Measurements from ENCODE around the gene CLIP1.
"Not testable (repeated sequence)": the region's sequence is repeated elsewhere in the genome, so short reads cannot be mapped to it uniquely, and the experiment has no call there.

CLIP1 gene

DNA sequence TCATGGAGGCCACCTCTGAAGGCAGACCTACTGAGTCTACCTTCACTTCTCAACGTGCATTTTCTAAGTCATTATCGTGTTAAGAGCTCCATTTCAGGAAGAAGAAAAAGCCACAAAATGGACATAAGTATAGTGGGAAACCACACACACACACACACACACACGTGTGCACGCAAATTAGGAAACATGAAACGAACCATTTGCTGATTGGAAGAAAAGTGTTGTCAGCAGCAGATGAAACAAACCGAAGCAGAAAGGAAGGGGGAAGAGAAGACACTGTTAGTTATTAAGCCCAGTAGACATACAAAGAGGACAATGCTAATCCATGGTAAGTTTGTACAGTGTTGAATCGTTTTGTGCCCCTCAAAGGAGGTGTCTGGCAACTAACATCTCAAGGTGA is 146.2 kb downstream of the CLIP1 start:
- ATAC-seq (ENCODE audit: low read depth), result no peak
- H3K27ac Mint-ChIP-seq, result no peak overlapping the region
- H3K36me3 Mint-ChIP-seq, result peaks cover 15% of the 10 kb centered on the region
- no peak overlapping the region for H3K4me3 Mint-ChIP-seq
- no peaks in the 10 kb centered on the region for H3K4me1 Mint-ChIP-seq
- H3K9me3 Mint-ChIP-seq, result no peaks in the 10 kb centered on the region
- DNase-seq (ENCODE audit: low spot score in 2 of 2), result no peak
- no peaks in the 10 kb centered on the region for H3K27me3 Mint-ChIP-seq

DNA sequence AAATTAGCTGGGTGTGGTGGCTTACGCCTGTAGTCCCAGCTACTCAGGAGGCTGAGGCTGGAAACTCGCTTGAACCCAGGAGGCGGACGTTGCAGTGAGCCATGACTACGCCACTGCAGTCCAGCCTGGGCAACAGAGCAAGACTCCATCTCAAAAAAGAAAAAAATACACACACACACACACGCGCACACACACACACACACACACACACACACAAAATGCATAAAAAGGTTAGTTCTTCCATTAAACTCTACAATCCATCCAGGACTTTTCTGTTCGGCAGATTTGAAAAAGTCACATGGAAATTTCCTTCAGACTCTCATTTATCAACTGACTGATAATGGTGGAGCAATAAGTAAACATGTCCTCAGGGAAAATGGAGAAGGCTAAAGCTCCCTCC is 147.0 kb downstream of the CLIP1 start:
- Mint-ChIP-seq H3K36me3 (peaks cover 14% of the 10 kb centered on the region), H3K4me3 (no peak overlapping the region), H3K27ac (no peak overlapping the region), H3K4me1 (no peaks in the 10 kb centered on the region), H3K27me3 (no peaks in the 10 kb centered on the region), H3K9me3 (no peaks in the 10 kb centered on the region)
- DNase-seq (ENCODE audit: low spot score in 2 of 2), result no peak
- ATAC-seq (ENCODE audit: low read depth), result no peak

DNA sequence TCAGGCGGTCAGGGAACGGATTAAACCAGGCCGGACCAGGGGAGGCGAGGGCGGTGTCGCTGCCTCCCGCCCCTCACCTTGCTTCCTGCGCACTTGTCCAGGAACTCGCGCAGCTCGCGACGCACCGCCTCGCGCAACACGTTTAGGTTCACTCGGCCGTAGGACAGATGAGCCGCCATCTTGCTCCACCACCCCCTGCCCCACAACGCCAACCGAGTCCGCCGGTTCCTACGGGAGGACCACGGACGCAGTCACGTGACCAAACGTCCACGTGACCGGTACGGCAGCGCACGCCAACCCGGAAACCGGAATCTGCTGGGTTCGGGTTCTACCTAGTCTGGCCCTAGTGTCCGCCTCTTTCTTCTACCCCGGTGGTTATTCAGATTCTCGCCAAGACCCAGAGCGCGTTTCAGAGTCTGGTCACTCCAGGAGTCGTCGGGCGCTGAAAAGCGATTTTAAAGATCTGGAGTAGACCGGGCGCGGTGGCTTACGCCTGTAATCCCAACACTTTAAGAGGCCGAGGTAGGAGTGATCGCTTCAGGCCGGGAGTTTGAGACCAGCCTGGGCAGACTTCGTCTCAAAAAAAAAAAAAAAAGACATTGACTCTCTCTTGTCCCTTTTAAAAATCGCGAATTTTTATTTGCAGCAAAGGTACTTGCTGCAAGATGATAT is 156.1 kb downstream of the CLIP1 start, which contains the start of gene VPS33A:
TSS of gene VPS33A (minus strand) at position 265 of the 672 bp plus-strand sequence. CDS start at position 179, 86 bp downstream.
- no peaks in the 10 kb centered on the region for H3K9me3 Mint-ChIP-seq
- no peaks in the 10 kb centered on the region for H3K27me3 Mint-ChIP-seq
- DNase-seq (ENCODE audit: low spot score in 2 of 2) (peak; percentile 88 to 91), ATAC-seq (ENCODE audit: low read depth) (peak; percentile 84)
- peaks cover 2% of the 10 kb centered on the region for H3K36me3 Mint-ChIP-seq
- peaks cover 7% of the 10 kb centered on the region for H3K4me1 Mint-ChIP-seq
- peak within 1 kb of the TSS; percentile 99 for H3K4me3 Mint-ChIP-seq
- H3K27ac Mint-ChIP-seq, result peak within 1 kb of the TSS; percentile 99

DNA sequence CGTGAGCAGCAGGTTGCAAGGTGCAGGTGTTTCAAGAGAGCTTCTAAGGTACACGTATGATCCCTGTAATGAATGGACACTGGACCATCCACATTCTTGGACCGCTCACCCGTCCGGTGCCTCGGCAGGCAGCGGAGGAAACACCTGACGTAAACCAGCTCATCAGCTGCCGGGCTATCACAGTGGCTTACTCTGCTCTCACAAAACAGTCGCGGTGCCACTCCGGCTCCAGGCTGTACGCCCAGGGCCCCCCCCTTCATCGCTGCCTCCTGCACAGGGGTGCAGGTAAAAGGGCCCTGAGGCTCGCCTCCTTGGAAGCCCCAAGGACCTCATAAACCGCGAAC is 156.6 kb downstream of the CLIP1 start:
- DNase-seq (ENCODE audit: low spot score in 2 of 2), result no peak

DNA sequence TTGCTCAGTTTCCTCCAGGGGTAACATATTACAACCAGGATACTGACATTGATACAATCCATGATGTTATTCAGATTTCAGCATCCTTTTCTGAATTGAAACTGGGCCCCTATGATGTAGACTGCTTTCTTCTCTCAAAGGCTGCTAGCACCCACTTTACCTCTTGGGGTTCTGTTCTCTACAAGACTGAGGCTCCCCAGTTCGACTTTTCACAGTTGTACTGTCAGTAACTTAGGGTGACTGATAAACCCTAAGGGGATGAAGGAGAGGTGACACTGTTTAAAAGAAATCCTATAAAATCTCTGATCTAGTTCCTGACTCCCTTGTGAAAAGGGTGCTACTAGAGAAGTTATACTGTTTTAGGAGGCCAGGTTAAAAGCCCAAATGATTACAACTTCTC is 157.0 kb downstream of the CLIP1 start:
- H3K4me3 Mint-ChIP-seq, result peak overlapping the region; percentile 99
- H3K36me3 Mint-ChIP-seq, result peaks cover 5% of the 10 kb centered on the region
- peak overlapping the region; percentile 99 for H3K27ac Mint-ChIP-seq
- DNase-seq (ENCODE audit: low spot score in 2 of 2), result peak; percentile 17 to 22
- no peaks in the 10 kb centered on the region for H3K27me3 Mint-ChIP-seq
- ATAC-seq (ENCODE audit: low read depth), result peak; percentile 33
- H3K9me3 Mint-ChIP-seq, result no peaks in the 10 kb centered on the region
- peaks cover 7% of the 10 kb centered on the region for H3K4me1 Mint-ChIP-seq

More for the DNA sequence above, 156.6 kb downstream of the CLIP1 start:
- peaks cover 7% of the 10 kb centered on the region for H3K4me1 Mint-ChIP-seq
- peak overlapping the region; percentile 99 for H3K4me3 Mint-ChIP-seq
- ATAC-seq (ENCODE audit: low read depth), result peak; percentile 48
- H3K27ac Mint-ChIP-seq, result peak overlapping the region; percentile 99
- H3K27me3 Mint-ChIP-seq, result no peaks in the 10 kb centered on the region
- peaks cover 3% of the 10 kb centered on the region for H3K36me3 Mint-ChIP-seq
- H3K9me3 Mint-ChIP-seq, result no peaks in the 10 kb centered on the region

DNA sequence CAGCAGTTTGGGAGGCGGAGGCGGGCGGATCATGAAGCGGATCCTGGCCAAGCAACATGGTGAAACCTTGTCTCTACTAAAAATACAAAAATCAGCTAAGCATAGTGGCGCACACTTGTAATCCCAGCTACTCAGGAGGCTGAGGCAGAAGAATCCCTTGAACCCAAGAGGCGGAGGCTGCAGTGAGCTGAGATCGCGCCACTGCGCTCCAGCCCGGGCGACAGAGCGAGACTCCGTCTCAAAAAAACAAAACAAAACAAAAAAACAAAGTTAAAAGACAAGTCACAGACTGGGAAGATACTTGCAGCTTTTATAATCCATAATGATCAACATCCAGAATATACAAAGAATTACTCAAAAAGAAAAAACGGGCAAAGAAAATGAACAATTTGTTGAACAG is 161.7 kb downstream of the CLIP1 start:
- H3K4me3 Mint-ChIP-seq, H3K9me3 Mint-ChIP-seq: not testable (repeated sequence)

DNA sequence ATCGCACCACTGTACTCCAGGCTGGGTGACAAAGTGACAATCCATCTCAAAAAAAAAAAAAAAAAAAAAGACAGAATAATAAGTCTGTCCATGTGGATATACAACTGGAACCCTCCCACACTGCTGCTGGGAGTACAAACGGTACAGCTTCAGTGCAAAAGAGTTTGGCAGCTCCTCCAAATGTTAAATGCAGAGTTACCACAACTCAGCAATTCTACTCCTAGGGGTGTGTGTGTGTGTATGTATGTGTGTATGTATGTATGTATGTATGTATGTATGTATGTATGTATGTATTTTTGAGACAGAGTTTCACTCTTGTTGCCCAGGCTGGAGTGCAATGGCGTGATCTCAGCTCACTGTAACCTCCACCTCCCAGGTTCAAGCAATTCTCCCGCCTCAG is 163.5 kb downstream of the CLIP1 start:
- not testable (repeated sequence) for H3K4me1 Mint-ChIP-seq; H3K4me3 Mint-ChIP-seq; H3K9me3 Mint-ChIP-seq; ATAC-seq (ENCODE audit: low read depth); H3K27me3 Mint-ChIP-seq; DNase-seq (ENCODE audit: low spot score in 2 of 2); H3K27ac Mint-ChIP-seq
- peaks cover 25% of the 10 kb centered on the region for H3K36me3 Mint-ChIP-seq

More for the DNA sequence above, 161.7 kb downstream of the CLIP1 start:
- not testable (repeated sequence) for H3K27ac Mint-ChIP-seq; H3K4me1 Mint-ChIP-seq; ATAC-seq (ENCODE audit: low read depth); DNase-seq (ENCODE audit: low spot score in 2 of 2); H3K27me3 Mint-ChIP-seq
- peaks cover 25% of the 10 kb centered on the region for H3K36me3 Mint-ChIP-seq

DNA sequence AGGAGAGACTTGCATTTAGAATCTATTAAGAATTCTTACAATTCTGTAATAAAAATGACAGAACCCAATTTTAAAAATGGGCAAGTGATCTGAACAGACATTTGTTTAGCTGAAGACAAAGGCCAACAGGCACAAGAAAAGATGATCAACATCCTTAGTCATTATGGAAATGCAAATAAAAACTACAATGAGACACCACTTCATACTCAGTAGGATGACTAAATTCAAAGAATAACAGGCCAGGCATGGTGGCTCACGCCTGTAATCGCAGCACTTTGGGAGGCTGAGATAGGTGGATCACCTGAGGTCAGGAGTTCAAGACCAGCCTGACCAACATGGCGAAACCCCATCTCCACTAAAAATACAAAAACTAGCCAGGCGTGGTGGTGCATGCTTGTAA is 164.0 kb downstream of the CLIP1 start:
- H3K27ac Mint-ChIP-seq; H3K4me3 Mint-ChIP-seq; H3K9me3 Mint-ChIP-seq; H3K27me3 Mint-ChIP-seq; DNase-seq (ENCODE audit: low spot score in 2 of 2); ATAC-seq (ENCODE audit: low read depth); H3K4me1 Mint-ChIP-seq: not testable (repeated sequence)
- H3K36me3 Mint-ChIP-seq, result peaks cover 25% of the 10 kb centered on the region

DNA sequence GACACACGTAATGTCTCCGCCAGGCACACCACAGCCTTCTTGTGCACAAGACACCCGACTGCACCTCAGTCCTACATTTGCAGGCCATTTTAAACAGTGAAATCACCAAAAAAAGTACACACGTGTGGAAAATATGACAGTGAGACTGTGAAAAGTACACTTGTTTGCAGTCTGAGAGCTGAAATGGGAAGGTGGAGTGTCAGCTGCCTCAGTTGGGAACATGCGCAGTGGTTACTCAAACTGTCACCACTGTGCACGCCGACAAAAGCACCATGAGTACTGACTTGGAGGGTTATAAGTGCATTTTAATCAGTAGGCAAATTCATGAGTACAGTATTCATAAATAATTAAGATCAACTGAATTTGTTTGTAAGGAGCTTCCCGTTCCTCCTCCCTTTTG is 171.9 kb downstream of the CLIP1 start:
- Mint-ChIP-seq H3K27ac (no peak overlapping the region), H3K4me3 (no peak overlapping the region), H3K36me3 (peaks cover 17% of the 10 kb centered on the region), H3K27me3 (no peaks in the 10 kb centered on the region), H3K4me1 (peaks cover 4% of the 10 kb centered on the region), H3K9me3 (no peaks in the 10 kb centered on the region)
- no peak for ATAC-seq (ENCODE audit: low read depth)
- no peak for DNase-seq (ENCODE audit: low spot score in 2 of 2)

DNA sequence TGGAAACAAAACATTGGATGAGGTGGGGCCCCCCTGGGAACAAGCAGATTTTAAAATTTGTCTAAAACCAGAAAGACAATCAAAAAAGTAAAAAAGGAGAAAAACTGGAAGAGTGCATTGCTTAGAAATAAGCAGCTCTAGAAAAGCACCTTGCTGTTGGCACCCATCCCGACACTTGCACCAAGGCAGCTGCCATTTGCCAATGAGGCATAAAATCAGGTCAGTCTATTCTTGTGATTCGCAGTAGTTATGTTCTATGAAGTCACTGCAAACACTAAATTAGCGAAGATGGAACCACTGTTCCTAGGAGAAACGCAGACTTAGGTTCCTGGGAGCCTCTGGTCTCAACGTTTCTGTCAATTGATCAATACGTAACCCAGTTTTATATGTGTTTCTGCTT is 172.4 kb downstream of the CLIP1 start:
- Mint-ChIP-seq H3K27ac (no peak overlapping the region), H3K4me3 (no peak overlapping the region), H3K36me3 (peaks cover 17% of the 10 kb centered on the region), H3K9me3 (no peaks in the 10 kb centered on the region), H3K4me1 (peaks cover 4% of the 10 kb centered on the region), H3K27me3 (no peaks in the 10 kb centered on the region)
- DNase-seq (ENCODE audit: low spot score in 2 of 2), result no peak
- ATAC-seq (ENCODE audit: low read depth), result no peak

DNA sequence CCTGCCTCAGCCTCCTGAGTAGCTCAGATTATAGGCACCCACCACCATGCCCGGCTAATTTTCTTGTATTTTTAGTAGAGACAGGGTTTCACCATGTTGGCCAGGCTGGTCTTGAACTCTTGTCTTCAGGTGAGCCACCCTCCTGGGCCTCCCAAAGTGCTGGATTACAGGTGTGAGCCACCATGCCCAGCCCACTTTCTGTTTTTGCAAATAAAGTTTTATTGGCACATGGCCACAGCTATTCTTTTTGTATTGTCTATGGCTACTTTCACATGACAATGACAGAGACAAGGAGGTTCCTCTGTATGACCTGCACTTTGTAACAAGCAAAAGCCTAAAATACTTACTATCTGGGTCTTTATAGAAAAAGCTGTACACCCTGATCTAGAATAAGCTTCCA is 176.9 kb downstream of the CLIP1 start:
- H3K36me3 Mint-ChIP-seq, result peaks cover 27% of the 10 kb centered on the region
- ATAC-seq (ENCODE audit: low read depth) (no peak), DNase-seq (ENCODE audit: low spot score in 2 of 2) (no peak)
- no peak overlapping the region for H3K27ac Mint-ChIP-seq
- no peaks in the 10 kb centered on the region for H3K9me3 Mint-ChIP-seq
- H3K4me1 Mint-ChIP-seq, result no peaks in the 10 kb centered on the region
- no peak overlapping the region for H3K4me3 Mint-ChIP-seq
- H3K27me3 Mint-ChIP-seq, result no peaks in the 10 kb centered on the region

DNA sequence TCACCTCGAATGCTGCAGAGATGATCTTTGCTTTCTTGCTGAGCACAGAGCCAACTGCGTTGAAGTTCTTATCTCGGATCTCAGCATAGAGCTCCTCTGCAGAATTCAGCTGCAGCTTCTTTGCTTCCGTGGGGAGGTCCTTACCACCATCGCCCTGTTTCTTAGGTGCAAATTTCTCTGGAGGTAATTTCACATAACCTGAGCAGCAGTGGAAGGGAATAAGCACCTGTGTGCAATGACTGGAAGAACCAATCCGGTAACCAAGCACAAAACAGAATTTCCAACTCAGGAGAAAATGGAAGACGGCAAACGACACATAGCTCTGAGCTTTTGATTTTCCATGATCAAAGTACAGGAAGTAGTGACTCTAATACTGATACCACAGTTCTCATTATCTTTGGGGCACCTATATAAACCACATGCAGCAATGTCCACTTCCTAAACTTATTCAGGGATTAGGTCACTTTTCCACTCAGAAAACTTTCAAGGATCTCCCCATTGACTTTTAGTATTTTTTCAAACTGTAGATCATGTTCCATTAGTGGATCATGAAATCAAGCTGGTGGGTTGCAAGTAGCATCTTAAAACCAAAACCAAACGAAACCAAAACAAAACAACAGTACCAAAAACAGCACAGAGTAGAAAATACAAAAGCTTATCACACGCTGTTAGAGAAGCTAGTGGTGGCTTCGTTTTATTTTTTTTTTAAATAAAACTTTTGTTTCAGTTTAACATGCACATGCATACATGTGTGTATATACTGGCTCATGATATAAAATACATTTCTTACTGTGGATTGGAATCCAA is 177.7 kb downstream of the CLIP1 start:
- H3K4me3 Mint-ChIP-seq, result no peak overlapping the region
- no peak for DNase-seq (ENCODE audit: low spot score in 2 of 2)
- H3K4me1 Mint-ChIP-seq, result no peaks in the 10 kb centered on the region
- H3K27ac Mint-ChIP-seq, result peak overlapping the region; percentile 16
- no peak for ATAC-seq (ENCODE audit: low read depth)
- peaks cover 22% of the 10 kb centered on the region for H3K36me3 Mint-ChIP-seq
- H3K9me3 Mint-ChIP-seq, result no peaks in the 10 kb centered on the region
- no peaks in the 10 kb centered on the region for H3K27me3 Mint-ChIP-seq

DNA sequence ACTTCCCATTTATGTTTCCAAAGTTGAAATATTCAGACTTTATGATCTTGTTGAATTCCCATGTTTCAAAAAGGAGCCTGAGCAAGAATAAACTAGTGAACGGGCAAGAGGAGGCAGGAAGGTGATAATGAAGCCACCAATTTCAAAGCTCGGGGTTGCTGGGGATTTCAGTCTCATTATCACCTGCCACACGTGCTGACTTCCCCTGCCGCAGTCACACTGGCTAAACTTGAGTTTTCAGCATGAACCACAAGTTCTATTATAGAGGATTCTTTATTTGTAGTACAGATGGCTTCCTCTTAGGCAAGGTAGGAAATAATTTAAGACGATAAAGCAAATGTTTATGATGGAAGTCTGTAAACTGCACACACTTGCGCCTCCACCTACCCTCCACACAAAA is 178.5 kb downstream of the CLIP1 start:
- Mint-ChIP-seq H3K4me3 (no peak overlapping the region), H3K27me3 (no peaks in the 10 kb centered on the region), H3K9me3 (no peaks in the 10 kb centered on the region), H3K4me1 (no peaks in the 10 kb centered on the region), H3K27ac (no peak overlapping the region), H3K36me3 (peaks cover 20% of the 10 kb centered on the region)
- DNase-seq (ENCODE audit: low spot score in 2 of 2) (no peak), ATAC-seq (ENCODE audit: low read depth) (no peak)

DNA sequence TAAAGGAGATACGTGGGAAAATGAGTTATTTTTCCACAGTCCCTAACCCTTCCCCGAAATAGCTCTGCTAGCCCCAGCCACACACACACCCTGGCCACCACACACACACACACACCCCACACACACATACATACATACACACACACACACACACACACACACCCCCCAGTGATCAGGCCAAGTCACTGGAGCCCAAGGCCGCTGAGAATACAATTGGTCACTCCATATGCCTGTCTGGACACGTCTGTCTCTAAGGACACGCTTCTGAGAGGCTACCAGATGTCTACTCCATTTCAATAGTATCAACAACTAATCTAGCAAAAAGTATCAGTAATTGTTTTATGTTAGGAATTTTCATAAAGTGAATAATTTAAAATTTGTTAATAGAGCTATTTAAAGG is 183.6 kb downstream of the CLIP1 start:
- ATAC-seq (ENCODE audit: low read depth) (no peak), DNase-seq (ENCODE audit: low spot score in 2 of 2) (no peak)
- H3K4me1 Mint-ChIP-seq, result no peaks in the 10 kb centered on the region
- H3K27ac Mint-ChIP-seq, result no peak overlapping the region
- H3K9me3 Mint-ChIP-seq, result no peaks in the 10 kb centered on the region
- H3K4me3 Mint-ChIP-seq, result no peak overlapping the region
- no peaks in the 10 kb centered on the region for H3K27me3 Mint-ChIP-seq
- peaks cover 23% of the 10 kb centered on the region for H3K36me3 Mint-ChIP-seq

Measured in memory B cell (primary cell).